Neural progenitor cell (in vitro differentiated cells): Measurements from ENCODE around the gene RBMS1.

ENCODE experiments used
- CTCF ChIP-seq: fragments of 200-600 bp; sonication (generic); IDR thresholded peaks from 2 replicates; pipeline ENCODE4 v1.5.1; 2017; ENCODE audit warnings: antibody characterized with exemption, mild to moderate bottlenecking
- EZH2 ChIP-seq: fragments of 200-600 bp; sonication (generic); IDR thresholded peaks from 2 replicates; pipeline ENCODE4 v1.6.1; 2017; ENCODE audit warnings: antibody characterized with exemption, mild to moderate bottlenecking, moderate library complexity
- EZH2phosphoT487 ChIP-seq: fragments of 200-600 bp; sonication (generic); IDR thresholded peaks from 2 replicates; pipeline ENCODE4 v1.6.1; 2017; ENCODE audit warnings: antibody characterized with exemption

GRCh38 chr2:160463245-160463644 lies 30.4 kb downstream of the RBMS1 start:
- TF ChIP-seq CTCF = no peak
- TF ChIP-seq EZH2phosphoT487 = no peak
- no peak for TF ChIP-seq EZH2
